Testis (tissue), 3 donors: ENCODE data around the gene ARHGAP12. TPM values are rescaled to one million over a fixed set of nuclear protein-coding genes. Genes with fewer than 3 reads are reported as not detected.

Source experiments
- DNase-seq: peaks from one replicate; pipeline ENCODE4 v3.0.0-alpha.2; 2019
- H3K27ac ChIP-seq, 2 donors: fragments of 200-600 bp; sonication (generic); one replicate each; pipeline ENCODE4 v1.5.1; 2019
- H3K27me3 ChIP-seq: fragments of 200-600 bp; sonication (generic); one replicate; pipeline ENCODE4 v1.5.1; 2019
- H3K36me3 ChIP-seq: fragments of 200-600 bp; sonication (generic); one replicate; pipeline ENCODE4 v1.5.1; 2017; ENCODE audit warnings: low read depth; ENCODE audit errors: missing control alignments
- H3K4me1 ChIP-seq: fragments of 200-600 bp; sonication (generic); one replicate; pipeline ENCODE4 v1.5.1; 2019
- H3K4me3 ChIP-seq, 2 donors: fragments of 200-600 bp; sonication (generic); one replicate each; pipeline ENCODE4 v1.5.1; 2017 to 2019
- H3K9me3 ChIP-seq: fragments of 200-600 bp; sonication (generic); one replicate; pipeline ENCODE4 v1.5.1; 2017
- POLR2A ChIP-seq: fragments of 450-650 bp; IDR thresholded peaks from one replicate; pipeline ENCODE4 v1.6.1; 2017; ENCODE audit warnings: antibody characterized with exemption, mild to moderate bottlenecking, moderate library complexity
- WGBS, 2 donors: methylation state at CpG; one replicate each; pipeline ENCODE4 v1.1.5; 2018; 5-methylcytosine and 5-hydroxymethylcytosine counted together
- intact Hi-C: fragments of 100-400 bp; cut with DNase I; formaldehyde crosslinking; loops from one replicate; pipeline ENCODE4 v1.15.1; 2023; ENCODE audit warnings: low total_unique reads
- polyA plus RNA-seq: library from polyadenylated mRNA; stranded (reverse); fragments of 350-450 nt; fragmentation: Illumina TruSeq; extraction: RNeasy Lipid Tissue Mini Kit (QIAGEN cat#74804); gene quantifications from one replicate; pipeline ENCODE4 v1.2.3, GENCODE V29; 2014; ENCODE audit warnings: low read depth, low replicate concordance; ENCODE audit not compliant: insufficient read depth
- total RNA-seq, 2 donors: library from RNA; depleted of rRNA; stranded (reverse); fragments of >200 nt; gene quantifications; one replicate each; pipeline ENCODE4 v1.2.3, GENCODE V29; 2016
- TF ChIP-seq, protein P1 (sequence below), 3 experiments: fragments of 450-650 bp in 2 of 3; fragments of 200-600 bp in 1 of 3; sonication (generic) in 1 of 3; IDR thresholded peaks; one replicate each; pipeline ENCODE4 v1.5.1; 2016 to 2019; ENCODE audit warnings: antibody characterized with exemption in 3 of 3, mild to moderate bottlenecking in 2 of 3, moderate library complexity in 1 of 3

The ARHGAP12 gene
- total and polyA plus RNA-seq, 3 donors from 2014 or later, result 11.7 to 36.1 (median 33.1) TPM

DNA sequence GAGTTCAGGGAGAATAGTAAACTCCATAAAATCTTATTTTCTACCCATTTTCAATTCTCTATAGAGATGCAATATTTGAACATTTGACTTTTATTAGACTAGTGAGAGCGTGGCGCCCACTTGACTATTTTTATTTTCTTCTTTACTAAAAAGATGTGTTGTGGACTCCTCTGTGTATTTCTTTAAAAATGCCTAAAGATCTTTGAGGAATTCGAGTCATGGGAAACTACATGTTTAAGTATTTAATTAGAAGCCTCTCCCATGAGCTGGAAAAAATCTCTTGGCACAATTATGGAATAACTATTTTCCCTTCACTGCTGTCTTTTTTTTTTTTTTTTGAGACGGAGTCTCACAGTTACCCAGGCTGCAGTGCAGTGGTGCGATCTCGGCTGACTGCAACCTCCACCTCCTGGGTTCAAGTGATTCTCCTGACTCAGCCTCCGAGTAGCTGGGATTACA lies 124.2 kb downstream of the ARHGAP12 start:
- TF ChIP-seq, protein P1, sequence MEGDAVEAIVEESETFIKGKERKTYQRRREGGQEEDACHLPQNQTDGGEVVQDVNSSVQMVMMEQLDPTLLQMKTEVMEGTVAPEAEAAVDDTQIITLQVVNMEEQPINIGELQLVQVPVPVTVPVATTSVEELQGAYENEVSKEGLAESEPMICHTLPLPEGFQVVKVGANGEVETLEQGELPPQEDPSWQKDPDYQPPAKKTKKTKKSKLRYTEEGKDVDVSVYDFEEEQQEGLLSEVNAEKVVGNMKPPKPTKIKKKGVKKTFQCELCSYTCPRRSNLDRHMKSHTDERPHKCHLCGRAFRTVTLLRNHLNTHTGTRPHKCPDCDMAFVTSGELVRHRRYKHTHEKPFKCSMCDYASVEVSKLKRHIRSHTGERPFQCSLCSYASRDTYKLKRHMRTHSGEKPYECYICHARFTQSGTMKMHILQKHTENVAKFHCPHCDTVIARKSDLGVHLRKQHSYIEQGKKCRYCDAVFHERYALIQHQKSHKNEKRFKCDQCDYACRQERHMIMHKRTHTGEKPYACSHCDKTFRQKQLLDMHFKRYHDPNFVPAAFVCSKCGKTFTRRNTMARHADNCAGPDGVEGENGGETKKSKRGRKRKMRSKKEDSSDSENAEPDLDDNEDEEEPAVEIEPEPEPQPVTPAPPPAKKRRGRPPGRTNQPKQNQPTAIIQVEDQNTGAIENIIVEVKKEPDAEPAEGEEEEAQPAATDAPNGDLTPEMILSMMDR (IDR thresholded peaks at IDR 0.05), result no peak
- no peak for TF ChIP-seq POLR2A
- Histone ChIP-seq H3K4me3 (no peak overlapping the region), H3K27ac (no peak overlapping the region), H3K36me3 (no peaks in the 10 kb centered on the region), H3K9me3 (no peaks in the 10 kb centered on the region), H3K4me1 (no peaks in the 10 kb centered on the region), H3K27me3 (no peaks in the 10 kb centered on the region)
- WGBS, 2 donors, result 70 to 72% methylated on average over 7 of the region's 7 CpGs
- no peak for DNase-seq
- intact Hi-C loops, result no loop called here

DNA sequence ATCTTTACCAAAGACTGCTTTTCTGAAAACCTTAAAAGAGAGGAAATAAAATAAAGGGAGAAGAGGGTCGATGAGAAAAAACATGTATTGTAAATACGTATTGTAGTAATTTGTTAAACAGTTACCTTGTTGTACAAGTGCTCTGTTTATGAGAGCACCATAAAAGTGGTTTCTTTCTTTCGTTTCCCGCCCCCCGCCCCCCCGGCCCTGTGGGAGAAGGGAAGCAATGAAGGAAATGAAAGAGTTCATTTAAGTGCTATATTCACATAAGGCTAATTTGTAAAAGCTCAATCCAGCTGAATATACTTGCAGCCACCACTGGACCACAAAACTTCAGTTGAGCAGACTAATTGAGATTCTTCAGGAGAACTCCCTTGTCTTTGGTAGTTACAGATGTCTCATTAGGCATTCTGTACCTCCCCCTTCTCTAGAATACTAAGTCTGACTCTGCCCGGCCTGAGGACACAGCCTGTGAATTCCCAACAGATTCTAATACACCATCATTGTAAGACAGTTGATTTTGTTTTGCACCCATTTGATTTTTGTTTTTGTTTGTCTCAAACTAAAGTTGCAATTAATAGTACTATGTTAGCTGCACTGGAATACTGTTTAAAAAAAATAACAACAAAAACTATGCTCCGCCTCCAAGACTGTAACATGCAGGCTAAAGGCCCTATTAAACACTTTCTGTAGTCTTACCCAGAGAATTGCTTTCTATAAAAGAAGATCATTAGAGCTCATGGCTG lies 124.9 kb downstream of the ARHGAP12 start:
- H3K27ac ChIP-seq, result no peak overlapping the region
- no peak for DNase-seq
- TF ChIP-seq POLR2A, result no peak
- TF ChIP-seq, protein P1 (IDR thresholded peaks at IDR 0.05), result no peak
- H3K9me3 ChIP-seq, result no peaks in the 10 kb centered on the region
- no peaks in the 10 kb centered on the region for H3K36me3 ChIP-seq
- H3K4me1 ChIP-seq, result no peaks in the 10 kb centered on the region
- no peak overlapping the region for H3K4me3 ChIP-seq
- 62 to 68% methylated on average over 8 of the region's 8 CpGs for WGBS, 2 donors
- H3K27me3 ChIP-seq, result no peaks in the 10 kb centered on the region
- intact Hi-C loops, result no loop called here

DNA sequence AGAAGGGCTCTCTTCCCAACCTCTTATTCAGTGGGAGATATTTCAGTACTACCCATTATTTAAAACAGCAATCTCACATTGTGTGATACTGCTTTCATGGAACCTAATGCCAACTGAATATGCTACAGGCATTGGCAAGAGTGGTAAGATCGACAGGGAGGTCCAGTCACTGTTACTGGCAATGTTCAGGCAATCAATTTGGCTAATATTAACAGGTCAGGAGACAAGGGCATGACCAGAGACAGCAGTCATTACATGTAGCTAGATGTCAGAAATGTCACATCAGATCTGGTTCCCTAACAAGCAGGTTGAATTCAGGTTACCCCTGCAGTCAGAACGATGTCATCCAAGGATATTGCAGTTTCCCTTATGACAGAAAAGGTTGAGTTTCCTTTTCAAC lies 129.4 kb downstream of the ARHGAP12 start:
- no peaks in the 10 kb centered on the region for H3K36me3 ChIP-seq
- H3K27me3 ChIP-seq, result no peaks in the 10 kb centered on the region
- TF ChIP-seq POLR2A, result no peak
- TF ChIP-seq, protein P1 (IDR thresholded peaks at IDR 0.05), result no peak
- H3K27ac ChIP-seq, result no peak overlapping the region
- no peaks in the 10 kb centered on the region for H3K9me3 ChIP-seq
- no peak for DNase-seq
- H3K4me3 ChIP-seq, result no peak overlapping the region
- WGBS, 2 donors, result 72 to 83% methylated on average over 2 of the region's 2 CpGs
- intact Hi-C loops, result no loop called here
- H3K4me1 ChIP-seq, result no peaks in the 10 kb centered on the region

DNA sequence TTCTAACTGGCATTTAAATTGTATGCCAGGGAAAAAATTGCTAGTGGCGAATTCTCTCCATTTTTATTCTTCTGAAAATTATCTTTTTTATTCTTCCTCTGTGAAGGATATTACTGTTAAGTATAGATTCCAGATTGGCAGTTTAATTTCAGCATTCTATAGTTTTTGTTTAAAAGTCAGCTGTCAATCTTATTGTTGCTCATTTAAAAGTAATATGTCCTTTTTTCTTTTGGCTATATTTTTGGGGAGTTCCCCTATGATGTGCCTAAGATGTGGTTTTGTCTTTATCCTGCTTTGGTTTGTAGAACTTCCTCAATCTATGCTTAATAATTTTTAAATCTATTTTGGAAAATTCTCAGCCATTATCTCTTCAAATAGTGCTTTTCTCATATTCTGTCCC lies 135.9 kb downstream of the ARHGAP12 start:
- no peak for DNase-seq
- Histone ChIP-seq H3K27ac (no peak overlapping the region), H3K4me3 (no peak overlapping the region), H3K27me3 (no peaks in the 10 kb centered on the region), H3K9me3 (no peaks in the 10 kb centered on the region), H3K4me1 (no peaks in the 10 kb centered on the region), H3K36me3 (no peaks in the 10 kb centered on the region)
- 90 to 94% methylated on average over 1 of the region's 1 CpG for WGBS, 2 donors
- intact Hi-C loops, result no loop called here
- TF ChIP-seq, protein P1 (IDR thresholded peaks at IDR 0.05), result no peak
- TF ChIP-seq POLR2A, result no peak

DNA sequence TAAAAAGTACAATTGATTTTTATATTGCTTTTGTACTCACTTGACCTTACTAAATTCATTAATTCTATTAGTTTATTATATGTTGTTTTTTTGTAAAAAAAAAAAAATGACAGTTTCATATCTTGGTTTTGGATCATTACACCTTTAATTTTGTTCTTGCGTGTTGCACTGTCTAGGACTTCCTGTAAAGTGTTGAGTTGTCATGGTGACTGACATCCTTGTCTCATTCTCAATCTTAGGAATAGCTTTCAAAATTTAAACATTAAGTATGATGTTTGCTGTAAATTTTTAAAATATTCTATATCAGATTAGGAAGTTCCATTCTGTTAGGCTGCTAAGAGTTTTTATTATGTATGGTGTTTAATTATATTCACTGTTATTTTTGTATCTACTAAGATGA lies 139.1 kb downstream of the ARHGAP12 start:
- WGBS, 2 donors, result 66 to 80% methylated on average over 1 of the region's 1 CpG
- H3K9me3 ChIP-seq, result no peaks in the 10 kb centered on the region
- no peak for DNase-seq
- TF ChIP-seq, protein P1 (IDR thresholded peaks at IDR 0.05), result no peak
- TF ChIP-seq POLR2A, result no peak
- H3K27me3 ChIP-seq, result no peaks in the 10 kb centered on the region
- H3K4me3 ChIP-seq, result no peak overlapping the region
- H3K36me3 ChIP-seq, result no peaks in the 10 kb centered on the region
- no peaks in the 10 kb centered on the region for H3K4me1 ChIP-seq
- no peak overlapping the region for H3K27ac ChIP-seq
- intact Hi-C loops, result no loop called here
